Measurements from ENCODE around the gene HMGA1. TPM values are rescaled to one million over a fixed set of nuclear protein-coding genes. Genes with fewer than 3 reads are reported as not detected.

Gene HMGA1
- total RNA-seq, 6 donors from 2014 or later, result 19.9 to 91.5 (median 58.9) TPM

- H3K4me1 ChIP-seq, result peaks cover 1 to 14% (median 9%) of the 10 kb centered on the region in 4 donors
- WGBS, 2 donors, result 74 to 98% methylated on average over 4 to 5 of the region's 5 CpGs
- no peaks in the 10 kb centered on the region for H3K9me3 ChIP-seq
- peaks cover 0 to 5% (median 2%) of the 10 kb centered on the region in 4 donors for H3K36me3 ChIP-seq
- ATAC-seq (ENCODE audit: low FRiP score in 2 of 2) (no peak), DNase-seq (no peak)
- no peak overlapping the region for H3K4me3 ChIP-seq
- no peaks in the 10 kb centered on the region for H3K27me3 ChIP-seq
- no peak for TF ChIP-seq POLR2A (IDR thresholded peaks at IDR 0.05)
- H3K27ac ChIP-seq, result no peak overlapping the region
Measured at GRCh38 chr6:34278833-34279232, 42.2 kb downstream of the HMGA1 start.

DNA sequence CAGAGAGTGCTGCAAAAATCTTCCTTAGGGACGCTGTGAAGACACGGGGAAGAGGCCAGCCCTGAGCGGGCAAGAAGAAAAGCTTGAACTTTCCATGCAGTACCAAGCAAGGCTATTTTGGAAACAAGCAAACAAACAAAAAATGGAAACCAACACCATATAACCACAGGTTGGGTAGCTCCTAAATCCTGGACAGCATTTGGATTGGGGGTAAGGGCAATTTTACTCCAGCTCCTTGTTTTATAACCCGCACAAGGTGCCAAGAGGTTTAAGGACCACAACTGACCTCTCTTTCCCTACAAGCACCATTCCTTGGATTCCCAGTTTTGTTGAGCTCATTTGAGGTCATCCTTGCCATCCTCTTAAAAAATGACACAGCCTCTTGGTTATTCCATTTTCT lies 43.5 kb downstream of the HMGA1 start:
- TF ChIP-seq, protein P1, sequence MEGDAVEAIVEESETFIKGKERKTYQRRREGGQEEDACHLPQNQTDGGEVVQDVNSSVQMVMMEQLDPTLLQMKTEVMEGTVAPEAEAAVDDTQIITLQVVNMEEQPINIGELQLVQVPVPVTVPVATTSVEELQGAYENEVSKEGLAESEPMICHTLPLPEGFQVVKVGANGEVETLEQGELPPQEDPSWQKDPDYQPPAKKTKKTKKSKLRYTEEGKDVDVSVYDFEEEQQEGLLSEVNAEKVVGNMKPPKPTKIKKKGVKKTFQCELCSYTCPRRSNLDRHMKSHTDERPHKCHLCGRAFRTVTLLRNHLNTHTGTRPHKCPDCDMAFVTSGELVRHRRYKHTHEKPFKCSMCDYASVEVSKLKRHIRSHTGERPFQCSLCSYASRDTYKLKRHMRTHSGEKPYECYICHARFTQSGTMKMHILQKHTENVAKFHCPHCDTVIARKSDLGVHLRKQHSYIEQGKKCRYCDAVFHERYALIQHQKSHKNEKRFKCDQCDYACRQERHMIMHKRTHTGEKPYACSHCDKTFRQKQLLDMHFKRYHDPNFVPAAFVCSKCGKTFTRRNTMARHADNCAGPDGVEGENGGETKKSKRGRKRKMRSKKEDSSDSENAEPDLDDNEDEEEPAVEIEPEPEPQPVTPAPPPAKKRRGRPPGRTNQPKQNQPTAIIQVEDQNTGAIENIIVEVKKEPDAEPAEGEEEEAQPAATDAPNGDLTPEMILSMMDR (IDR thresholded peaks at IDR 0.05), result no peak
- TF ChIP-seq POLR2AphosphoS5 (IDR thresholded peaks at IDR 0.05) (no peak), EP300 (IDR thresholded peaks at IDR 0.05) (no peak), POLR2A (IDR thresholded peaks at IDR 0.05) (no peak)
- 88 to 89% methylated on average over 4 of the region's 4 CpGs for WGBS, 2 donors
- ATAC-seq (ENCODE audit: low FRiP score in 2 of 2), result no peak

DNA sequence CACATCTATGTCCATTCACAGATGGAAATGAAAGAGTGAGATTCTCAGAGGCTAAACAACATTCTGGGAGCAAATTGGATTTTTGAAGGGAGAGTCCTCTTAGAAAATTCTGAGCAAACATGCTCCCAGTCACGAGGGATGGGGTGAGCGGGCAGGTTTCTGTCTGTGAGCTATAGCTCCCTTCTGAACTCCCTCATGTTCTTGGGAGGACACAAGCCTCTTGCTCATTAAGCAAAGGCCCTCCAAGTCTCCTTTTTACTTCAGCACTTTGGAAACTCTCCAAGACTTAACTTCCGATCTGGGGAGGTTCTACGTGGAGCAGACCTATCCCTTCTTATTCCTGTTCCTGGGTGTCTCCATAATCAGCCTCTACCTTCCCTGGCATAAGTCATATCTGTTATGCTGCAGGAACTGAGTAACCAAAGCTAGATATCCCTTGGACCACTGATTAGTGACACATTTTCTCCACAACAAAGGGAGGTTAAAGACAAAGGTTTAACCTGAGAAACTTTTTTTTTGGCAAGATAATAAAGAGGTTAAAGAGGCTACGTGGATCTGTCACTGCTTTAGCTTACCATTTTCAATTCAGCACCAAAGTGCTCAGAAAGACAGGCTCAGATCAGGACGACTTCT lies 45.1 kb downstream of the HMGA1 start:
- DNase-seq (no peak), ATAC-seq (ENCODE audit: low FRiP score in 2 of 2) (no peak)
- Histone ChIP-seq H3K9me3 (no peaks in the 10 kb centered on the region), H3K4me3 (no peak overlapping the region), H3K36me3 (peaks cover 0 to 11% (median 2%) of the 10 kb centered on the region in 4 donors), H3K4me1 (peaks cover 19 to 26% (median 22%) of the 10 kb centered on the region in 4 donors), H3K27ac (no peak overlapping the region), H3K27me3 (no peaks in the 10 kb centered on the region)
- 72 to 77% methylated on average over 6 of the region's 6 CpGs for WGBS, 2 donors
- no peak for TF ChIP-seq POLR2AphosphoS5 (IDR thresholded peaks at IDR 0.05)
- TF ChIP-seq POLR2A (IDR thresholded peaks at IDR 0.05), result no peak
- TF ChIP-seq EP300 (IDR thresholded peaks at IDR 0.05), result no peak

More for the DNA sequence above, 43.5 kb downstream of the HMGA1 start:
- peaks cover 0 to 7% (median 2%) of the 10 kb centered on the region in 4 donors for H3K36me3 ChIP-seq
- H3K27ac ChIP-seq, result no peak overlapping the region
- H3K9me3 ChIP-seq, result no peaks in the 10 kb centered on the region
- DNase-seq, result no peak
- H3K4me1 ChIP-seq, result peaks cover 10 to 18% (median 12%) of the 10 kb centered on the region in 4 donors
- no peaks in the 10 kb centered on the region for H3K27me3 ChIP-seq
- no peak overlapping the region for H3K4me3 ChIP-seq

DNA sequence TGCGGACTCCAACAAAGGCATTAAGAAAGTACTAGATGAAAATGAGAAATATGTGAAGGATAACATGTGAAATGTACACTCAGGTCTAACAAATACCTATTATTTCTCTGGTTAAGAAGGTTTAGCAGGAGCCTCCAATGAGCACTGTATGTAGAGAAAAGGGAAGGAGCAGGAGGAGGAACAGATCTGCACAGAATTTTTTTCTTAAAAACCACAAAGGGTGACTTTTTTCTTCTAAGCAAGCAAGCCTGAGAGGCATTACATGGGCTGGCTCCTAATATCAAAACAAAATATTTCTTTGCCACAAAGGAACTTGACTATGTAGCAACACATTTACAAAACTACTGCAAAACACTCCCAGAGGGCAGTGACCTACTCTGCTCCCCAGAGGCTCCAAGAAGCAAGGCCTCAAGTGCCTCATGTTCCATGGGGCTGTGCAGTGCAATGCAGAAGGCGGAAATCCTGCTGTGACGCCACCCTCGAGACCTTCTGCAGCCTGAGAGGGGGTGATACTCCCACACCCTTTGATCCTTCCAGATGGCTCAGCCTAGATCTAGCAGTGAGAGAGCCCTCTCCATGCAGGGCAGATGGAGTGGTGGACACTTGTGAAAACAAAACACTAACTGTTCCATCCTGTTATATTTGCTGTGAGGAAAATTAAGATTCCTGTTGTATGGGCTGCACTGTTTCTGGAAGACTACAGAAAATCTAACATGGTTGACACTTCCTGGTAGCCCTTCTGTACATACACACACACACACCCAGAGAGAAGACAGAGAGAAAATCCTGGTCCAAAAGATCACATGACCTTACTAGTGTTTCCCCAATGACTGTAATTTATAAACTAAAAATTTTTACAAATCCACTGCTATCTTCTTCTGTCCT lies 48.1 kb downstream of the HMGA1 start:
- TF ChIP-seq EP300 (IDR thresholded peaks at IDR 0.05) (no peak), POLR2A (IDR thresholded peaks at IDR 0.05) (peak in 1 of 4 donors; percentile 38), POLR2AphosphoS5 (IDR thresholded peaks at IDR 0.05) (peak; percentile 41 to 42)
- TF ChIP-seq, protein P1 (IDR thresholded peaks at IDR 0.05), result no peak
- Histone ChIP-seq H3K27ac (peak overlapping the region; percentile 39 to 72 (median 65)), H3K9me3 (no peaks in the 10 kb centered on the region), H3K4me1 (peaks cover 22 to 39% (median 34%) of the 10 kb centered on the region in 4 donors), H3K4me3 (no peak overlapping the region), H3K36me3 (peaks cover 0 to 13% (median 3%) of the 10 kb centered on the region in 4 donors), H3K27me3 (no peaks in the 10 kb centered on the region)
- peak; percentile 82 to 88 for ATAC-seq (ENCODE audit: low FRiP score in 2 of 2)
- peak in 1 of 2 donors; percentile 70 for DNase-seq
- 60 to 68% methylated on average over 3 to 4 of the region's 4 CpGs for WGBS, 2 donors

DNA sequence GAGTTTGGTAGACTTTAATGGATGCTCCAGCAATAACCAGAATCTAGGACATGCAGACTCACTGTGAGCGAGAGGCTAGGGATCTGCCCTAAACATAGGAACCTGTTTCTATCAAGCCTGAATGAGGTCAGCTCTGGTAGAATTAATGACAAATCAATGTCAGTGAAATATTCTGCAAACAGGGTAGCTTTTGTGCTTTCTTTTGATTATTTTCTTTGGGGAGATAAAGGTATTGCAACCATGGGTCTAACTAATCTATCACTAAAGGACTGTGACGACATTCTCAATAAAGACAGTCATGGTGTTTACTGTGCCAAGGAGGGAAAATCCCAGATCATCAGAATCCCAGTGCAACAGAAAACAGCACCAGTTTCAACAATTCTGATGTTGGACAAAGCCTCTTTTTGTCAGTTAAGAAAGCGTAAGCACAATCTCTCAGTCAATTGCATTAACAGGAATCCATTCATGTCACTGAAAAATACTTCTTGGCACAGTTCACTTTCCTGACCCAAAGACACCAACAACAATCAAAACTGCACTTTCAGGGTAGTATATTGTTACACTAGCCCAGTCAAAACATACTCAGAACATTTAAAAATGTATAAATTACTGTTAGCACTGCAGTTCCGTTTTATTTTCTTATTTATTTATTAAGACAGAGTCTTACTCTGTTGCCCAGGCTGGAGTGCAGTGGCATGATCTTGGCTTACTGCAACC lies 48.9 kb downstream of the HMGA1 start:
- H3K9me3 ChIP-seq, result no peaks in the 10 kb centered on the region
- H3K27me3 ChIP-seq, result no peaks in the 10 kb centered on the region
- DNase-seq, result no peak
- 67 to 82% methylated on average over 4 of the region's 4 CpGs for WGBS, 2 donors
- H3K4me3 ChIP-seq, result no peak overlapping the region
- H3K4me1 ChIP-seq, result peaks cover 22 to 39% (median 34%) of the 10 kb centered on the region in 4 donors
- H3K27ac ChIP-seq, result peak overlapping the region; percentile 39 to 72 (median 65)
- peaks cover 0 to 13% (median 3%) of the 10 kb centered on the region in 4 donors for H3K36me3 ChIP-seq
- ATAC-seq (ENCODE audit: low FRiP score in 2 of 2), result no peak
- TF ChIP-seq POLR2A (IDR thresholded peaks at IDR 0.05) (no peak), EP300 (IDR thresholded peaks at IDR 0.05) (no peak), POLR2AphosphoS5 (IDR thresholded peaks at IDR 0.05) (no peak)
- TF ChIP-seq, protein P1 (IDR thresholded peaks at IDR 0.05), result no peak

Measured in upper lobe of left lung (tissue), 6 donors.